GM19395 (cell line): Measurements from ENCODE around the gene TMED6.

ENCODE experiments used
- ATAC-seq: cut with Tn5 transposase; IDR thresholded peaks from one replicate; pipeline ENCODE4 v1.9.1; 2021; ENCODE audit warnings: mild to moderate bottlenecking, moderate library complexity; ENCODE audit not compliant: unreplicated experiment

TMED6 gene

GRCh38 chr16:69351309-69352027 is at the start of gene TMED6:
TMED6 (minus strand) TSS chr16:69351786; CDS start chr16:69351753, 33 bp downstream.
- ATAC-seq, result no peak

GRCh38 chr16:69399361-69399760 is 47.8 kb upstream of the TMED6 start:
- no peak for ATAC-seq

GRCh38 chr16:69397821-69398521 is 46.4 kb upstream of the TMED6 start:
- ATAC-seq, result no peak

- no peak for ATAC-seq
Observed at GRCh38 chr16:69396187-69397061, 44.8 kb upstream of the TMED6 start.

GRCh38 chr16:69395859-69396186 is 44.2 kb upstream of the TMED6 start:
- ATAC-seq, result no peak

GRCh38 chr16:69393898-69394849 is 42.6 kb upstream of the TMED6 start:
- no peak for ATAC-seq

GRCh38 chr16:69386596-69386995 is 35.0 kb upstream of the TMED6 start:
- no peak for ATAC-seq

GRCh38 chr16:69384974-69385373 is 33.4 kb upstream of the TMED6 start:
- ATAC-seq, result no peak

GRCh38 chr16:69382421-69382820 is 30.8 kb upstream of the TMED6 start:
- no peak for ATAC-seq

GRCh38 chr16:69381231-69381630 is 29.6 kb upstream of the TMED6 start:
- no peak for ATAC-seq

- no peak for ATAC-seq
Observed at GRCh38 chr16:69378760-69379159, 27.2 kb upstream of the TMED6 start.

GRCh38 chr16:69378036-69378435 is 26.4 kb upstream of the TMED6 start:
- ATAC-seq, result no peak

- ATAC-seq, result no peak
Observed at GRCh38 chr16:69376393-69377059, 24.9 kb upstream of the TMED6 start.

- ATAC-seq, result no peak
Observed at GRCh38 chr16:69373019-69373418, 21.4 kb upstream of the TMED6 start.

- ATAC-seq, result no peak
Observed at GRCh38 chr16:69371564-69371963, 20.0 kb upstream of the TMED6 start.

GRCh38 chr16:69368866-69369265 is 17.3 kb upstream of the TMED6 start:
- no peak for ATAC-seq

- no peak for ATAC-seq
Observed at GRCh38 chr16:69367980-69368379, 16.4 kb upstream of the TMED6 start.

GRCh38 chr16:69366431-69366830 is 14.8 kb upstream of the TMED6 start:
- ATAC-seq, result no peak

- ATAC-seq, result no peak
Observed at GRCh38 chr16:69365901-69366300, 14.3 kb upstream of the TMED6 start.

GRCh38 chr16:69364088-69364487 is 12.5 kb upstream of the TMED6 start:
- ATAC-seq, result no peak
